GM19468 (cell line): ENCODE data around the gene PTPMT1.
"Not testable (repeated sequence)": the region's sequence is repeated elsewhere in the genome, so short reads cannot be mapped to it uniquely, and the experiment has no call there.

ENCODE experiments used
- ATAC-seq: cut with Tn5 transposase; IDR thresholded peaks from one replicate; pipeline ENCODE4 v1.9.1; 2021; ENCODE audit warnings: mild to moderate bottlenecking, moderate library complexity, moderate number of reproducible peaks; ENCODE audit not compliant: unreplicated experiment; ENCODE audit errors: extremely low read depth

Gene PTPMT1

GRCh38 chr11:47541070-47541469, 24.3 kb upstream of the PTPMT1 start:
- ATAC-seq, result no peak

- ATAC-seq, result no peak
These were observed 20.1 kb upstream of the PTPMT1 start for GRCh38 chr11:47545298-47545697.

- ATAC-seq, result not testable (repeated sequence)
These were observed 19.1 kb upstream of the PTPMT1 start for GRCh38 chr11:47546274-47546673.

- ATAC-seq, result no peak
These were observed 14.9 kb upstream of the PTPMT1 start for GRCh38 chr11:47550288-47551047.

GRCh38 chr11:47551086-47551485, 14.3 kb upstream of the PTPMT1 start:
- ATAC-seq, result no peak

GRCh38 chr11:47552056-47552565, 13.3 kb upstream of the PTPMT1 start:
- ATAC-seq, result no peak

- peak; percentile 94 for ATAC-seq
These were observed 12.6 kb upstream of the PTPMT1 start, which contains the start of gene CELF1 for GRCh38 chr11:47552566-47553405. Gene CELF1 (minus strand): TSS chr11:47553132. CDS start chr11:47499523, 53,609 bp downstream.

- ATAC-seq, result no peak
These were observed 12.0 kb upstream of the PTPMT1 start for GRCh38 chr11:47553406-47553743.

- not testable (repeated sequence) for ATAC-seq
These were observed 8.4 kb upstream of the PTPMT1 start for GRCh38 chr11:47557004-47557403.

GRCh38 chr11:47558695-47559094, 6.7 kb upstream of the PTPMT1 start:
- ATAC-seq, result no peak

GRCh38 chr11:47560426-47560825, 5.0 kb upstream of the PTPMT1 start:
- no peak for ATAC-seq

GRCh38 chr11:47562393-47562792, 3.0 kb upstream of the PTPMT1 start:
- ATAC-seq, result not testable (repeated sequence)

GRCh38 chr11:47564366-47564765, 1.0 kb upstream of the PTPMT1 start:
- not testable (repeated sequence) for ATAC-seq

- no peak for ATAC-seq
These were observed 463 bp upstream of the PTPMT1 start for GRCh38 chr11:47564933-47565339.

GRCh38 chr11:47566149-47566698, 825 bp downstream of the PTPMT1 start:
- ATAC-seq, result no peak

GRCh38 chr11:47569646-47570045, 4.2 kb downstream of the PTPMT1 start:
- no peak for ATAC-seq

GRCh38 chr11:47570651-47571356, 5.4 kb downstream of the PTPMT1 start:
- no peak for ATAC-seq

GRCh38 chr11:47571357-47571729, 5.9 kb downstream of the PTPMT1 start:
- no peak for ATAC-seq

GRCh38 chr11:47571895-47572294, 6.5 kb downstream of the PTPMT1 start:
- no peak for ATAC-seq

GRCh38 chr11:47572715-47573255, 7.4 kb downstream of the PTPMT1 start:
- no peak for ATAC-seq
